ENCODE data around the gene U2AF1L4. TPM values are rescaled to one million over a fixed set of nuclear protein-coding genes. Genes with fewer than 3 reads are reported as not detected.

Gene U2AF1L4
- total RNA-seq, 4 donors from 2014 or later = 34.8 to 122 (median 44.9) TPM

GRCh38 chr19:35775298-35776101 lies 30.3 kb upstream of the U2AF1L4 start, which contains the start of gene ARHGAP33:
Gene ARHGAP33 (plus strand): TSS chr19:35775564. CDS start chr19:35775659, 95 bp downstream.
- peak within 1 kb of the TSS; percentile 56 to 90 (median 80) for H3K4me3 ChIP-seq
- no peak for TF ChIP-seq EP300 (IDR thresholded peaks at IDR 0.05; ENCODE audit: low read depth)
- TF ChIP-seq POLR2AphosphoS5 (IDR thresholded peaks at IDR 0.05) = no peak
- TF ChIP-seq POLR2A (IDR thresholded peaks at IDR 0.05) = no peak
- TF ChIP-seq, protein P1, sequence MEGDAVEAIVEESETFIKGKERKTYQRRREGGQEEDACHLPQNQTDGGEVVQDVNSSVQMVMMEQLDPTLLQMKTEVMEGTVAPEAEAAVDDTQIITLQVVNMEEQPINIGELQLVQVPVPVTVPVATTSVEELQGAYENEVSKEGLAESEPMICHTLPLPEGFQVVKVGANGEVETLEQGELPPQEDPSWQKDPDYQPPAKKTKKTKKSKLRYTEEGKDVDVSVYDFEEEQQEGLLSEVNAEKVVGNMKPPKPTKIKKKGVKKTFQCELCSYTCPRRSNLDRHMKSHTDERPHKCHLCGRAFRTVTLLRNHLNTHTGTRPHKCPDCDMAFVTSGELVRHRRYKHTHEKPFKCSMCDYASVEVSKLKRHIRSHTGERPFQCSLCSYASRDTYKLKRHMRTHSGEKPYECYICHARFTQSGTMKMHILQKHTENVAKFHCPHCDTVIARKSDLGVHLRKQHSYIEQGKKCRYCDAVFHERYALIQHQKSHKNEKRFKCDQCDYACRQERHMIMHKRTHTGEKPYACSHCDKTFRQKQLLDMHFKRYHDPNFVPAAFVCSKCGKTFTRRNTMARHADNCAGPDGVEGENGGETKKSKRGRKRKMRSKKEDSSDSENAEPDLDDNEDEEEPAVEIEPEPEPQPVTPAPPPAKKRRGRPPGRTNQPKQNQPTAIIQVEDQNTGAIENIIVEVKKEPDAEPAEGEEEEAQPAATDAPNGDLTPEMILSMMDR (IDR thresholded peaks at IDR 0.05) = no peak
- peaks cover 4 to 15% (median 13%) of the 10 kb centered on the region in 4 donors for H3K4me1 ChIP-seq
- H3K9me3 ChIP-seq = no peaks in the 10 kb centered on the region
- H3K36me3 ChIP-seq = no peaks in the 10 kb centered on the region
- no peaks in the 10 kb centered on the region for H3K27me3 ChIP-seq
- peak; percentile 100 for DNase-seq
- WGBS, 2 donors (ENCODE audit: low coverage in 1 of 2) = 0 to 1% methylated on average over 3 to 23 of the region's 82 CpGs
- H3K27ac ChIP-seq = peak within 1 kb of the TSS; percentile 47 to 73 (median 60)
- in situ Hi-C loops (cut with MboI; ENCODE audit: low pct_ligation_motif_present in 1 of 4, low pct_unique_long_range_greater_than_20kb in 1 of 4, low sequenced_read_pairs in 3 of 4) = no loop called here
- intact Hi-C loops (cut with DNase I; ENCODE audit: low total_unique reads) = no loop called here

GRCh38 chr19:35775046-35775297 lies 29.8 kb upstream of the U2AF1L4 start:
- no peaks in the 10 kb centered on the region for H3K27me3 ChIP-seq
- TF ChIP-seq, protein P1 (IDR thresholded peaks at IDR 0.05) = no peak
- TF ChIP-seq POLR2AphosphoS5 (IDR thresholded peaks at IDR 0.05) (no peak), POLR2A (IDR thresholded peaks at IDR 0.05) (no peak), EP300 (IDR thresholded peaks at IDR 0.05; ENCODE audit: low read depth) (no peak)
- peak overlapping the region in 1 of 4 donors; percentile 56 for H3K27ac ChIP-seq
- H3K4me1 ChIP-seq = peaks cover 4 to 15% (median 13%) of the 10 kb centered on the region in 4 donors
- intact Hi-C loops (cut with DNase I; ENCODE audit: low total_unique reads) = no loop called here
- DNase-seq = no peak
- H3K4me3 ChIP-seq = peak overlapping the region in 3 of 4 donors; percentile 56 to 90 (median 73)
- no peaks in the 10 kb centered on the region for H3K36me3 ChIP-seq
- H3K9me3 ChIP-seq = no peaks in the 10 kb centered on the region
- WGBS, 2 donors (ENCODE audit: low coverage in 1 of 2) = 24% methylated on average over 9 of the region's 9 CpGs; no CpG with 5 or more reads in 1 of the 2 donors
- in situ Hi-C loops (cut with MboI; ENCODE audit: low pct_ligation_motif_present in 1 of 4, low pct_unique_long_range_greater_than_20kb in 1 of 4, low sequenced_read_pairs in 3 of 4) = no loop called here

GRCh38 chr19:35774274-35775045 lies 29.2 kb upstream of the U2AF1L4 start:
- Histone ChIP-seq H3K36me3 (no peaks in the 10 kb centered on the region), H3K9me3 (no peaks in the 10 kb centered on the region), H3K27me3 (no peaks in the 10 kb centered on the region), H3K27ac (peak overlapping the region in 1 of 4 donors; percentile 56), H3K4me1 (peaks cover 4 to 15% (median 13%) of the 10 kb centered on the region in 4 donors), H3K4me3 (peak overlapping the region in 3 of 4 donors; percentile 56 to 90 (median 73))
- TF ChIP-seq POLR2AphosphoS5 (IDR thresholded peaks at IDR 0.05) = no peak
- TF ChIP-seq, protein P1 (IDR thresholded peaks at IDR 0.05) = no peak
- TF ChIP-seq POLR2A (IDR thresholded peaks at IDR 0.05) = no peak
- no peak for TF ChIP-seq EP300 (IDR thresholded peaks at IDR 0.05; ENCODE audit: low read depth)
- in situ Hi-C loops (cut with MboI; ENCODE audit: low pct_ligation_motif_present in 1 of 4, low pct_unique_long_range_greater_than_20kb in 1 of 4, low sequenced_read_pairs in 3 of 4) (no loop called here), intact Hi-C loops (cut with DNase I; ENCODE audit: low total_unique reads) (no loop called here)
- 34 to 43% methylated on average over 12 to 16 of the region's 16 CpGs for WGBS, 2 donors (ENCODE audit: low coverage in 1 of 2)
- DNase-seq = no peak

All from transverse colon (tissue), 4 donors.